CD8-positive, alpha-beta memory T cell (primary cell): ENCODE data around the gene LHFPL4. TPM values are rescaled to one million over a fixed set of nuclear protein-coding genes. Genes with fewer than 3 reads are reported as not detected.
"Not testable (repeated sequence)": the region's sequence is repeated elsewhere in the genome, so short reads cannot be mapped to it uniquely, and the experiment has no call there.

ENCODE experiments used
- CTCF ChIA-PET: fragments of 350-600 bp; sonication (Branson Sonifier 250); formaldehyde crosslinking; loops from one replicate; lab custom pipeline; 2021; ENCODE audit warnings: antibody characterized with exemption; lab: Charles Lee
- POLR2A ChIA-PET: fragments of 350-600 bp; sonication (Branson Sonifier 250); formaldehyde crosslinking; loops from one replicate; lab custom pipeline; 2021; ENCODE audit warnings: antibody characterized with exemption; lab: Charles Lee
- DNase-seq, 5 donors: peaks; one replicate each; pipeline versions ENCODE4 v3.0.0 to v3.0.0-alpha.2; 2020 to 2022; ENCODE audit warnings: mixed read lengths in 1 of 5
- H3K27ac ChIP-seq: one replicate; pipeline ENCODE4 v1.7.0; 2013; ENCODE audit warnings: low read depth, mild to moderate bottlenecking, low read length, moderate library complexity
- H3K27me3 ChIP-seq: 2 replicates; pipeline ENCODE4 v1.7.0; 2013; ENCODE audit warnings: low read length, mild to moderate bottlenecking; ENCODE audit not compliant: insufficient read depth, poor library complexity, severe bottlenecking
- H3K36me3 ChIP-seq: 2 replicates; pipeline ENCODE4 v1.7.0; 2013; ENCODE audit warnings: mild to moderate bottlenecking, low read length, moderate library complexity; ENCODE audit not compliant: insufficient read depth
- H3K4me1 ChIP-seq: 2 replicates; pipeline ENCODE4 v1.7.0; 2013; ENCODE audit warnings: mild to moderate bottlenecking, low read length, moderate library complexity; ENCODE audit not compliant: insufficient read depth
- H3K4me3 ChIP-seq: 2 replicates; pipeline ENCODE4 v1.7.0; 2013; ENCODE audit warnings: mild to moderate bottlenecking, low read length
- H3K9me3 ChIP-seq: 2 replicates; pipeline ENCODE4 v1.7.0; 2013; ENCODE audit warnings: mild to moderate bottlenecking, low read length
- H3K27ac Mint-ChIP-seq, 8 donors: one replicate each; pipeline ENCODE4 v1.8.0; 2020 to 2021; ENCODE audit warnings: mixed read lengths in 8 of 8, mild to moderate bottlenecking in 6 of 8, inconsistent platforms in 3 of 8, moderate library complexity in 3 of 8
- H3K27me3 Mint-ChIP-seq, 2 donors: one replicate each; pipeline ENCODE4 v1.8.0; 2020 to 2021; ENCODE audit warnings: mixed read lengths in 2 of 2, mild to moderate bottlenecking in 1 of 2, moderate library complexity in 1 of 2
- H3K36me3 Mint-ChIP-seq, 3 donors: one replicate each; pipeline ENCODE4 v1.8.0; 2020 to 2021; ENCODE audit warnings: mixed read lengths in 3 of 3, inconsistent platforms in 1 of 3, mild to moderate bottlenecking in 1 of 3
- H3K4me1 Mint-ChIP-seq, 3 donors: one replicate each; pipeline ENCODE4 v1.8.0; 2020 to 2021; ENCODE audit warnings: mixed read lengths in 3 of 3, inconsistent platforms in 1 of 3, mild to moderate bottlenecking in 1 of 3
- H3K4me3 Mint-ChIP-seq, 7 donors: one replicate each; pipeline ENCODE4 v1.8.0; 2020 to 2021; ENCODE audit warnings: mixed read lengths in 7 of 7, mild to moderate bottlenecking in 6 of 7, moderate library complexity in 4 of 7, inconsistent platforms in 2 of 7
- H3K9me3 Mint-ChIP-seq, 5 donors: one replicate each; pipeline ENCODE4 v1.8.0; 2020 to 2022; ENCODE audit warnings: mixed read lengths in 5 of 5, mild to moderate bottlenecking in 3 of 5, moderate library complexity in 2 of 5, inconsistent platforms in 1 of 5
- polyA plus RNA-seq: library from polyadenylated mRNA; unstranded; fragments of 300-500 nt; fragmentation: Illumina TruSeq; gene quantifications from one replicate; pipeline ENCODE4 v1.2.3, GENCODE V29; 2021
- total RNA-seq, 2 experiments: library from RNA; stranded (reverse); gene quantifications; one replicate each; pipeline ENCODE4 v1.2.3, GENCODE V29; 2021

The LHFPL4 gene
- total and polyA plus RNA-seq, 3 experiments from 2014 or later, result 0.05 TPM; not detected in 2

DNA sequence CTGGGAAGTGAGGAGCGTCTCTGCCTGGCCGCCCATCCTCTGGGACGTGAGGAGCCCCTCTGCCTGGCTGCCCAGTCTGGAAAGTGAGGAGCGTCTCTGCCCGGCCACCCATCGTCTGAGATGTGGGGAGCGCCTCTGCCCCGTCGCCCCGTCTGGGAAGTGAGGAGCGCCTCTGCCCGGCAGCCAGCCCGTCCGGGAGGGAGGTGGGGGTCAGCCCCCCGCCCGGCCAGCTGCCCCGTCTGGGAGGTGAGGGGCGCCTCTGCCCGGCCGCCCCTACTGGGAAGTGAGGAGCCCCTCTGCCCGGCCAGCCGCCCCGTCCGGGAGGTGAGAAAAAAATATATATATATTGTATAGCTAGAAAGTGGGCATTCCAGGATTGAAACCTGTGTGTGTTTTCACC, 6.4 kb upstream of the LHFPL4 start:
- H3K36me3 ChIP-seq, H3K4me1 ChIP-seq, CTCF ChIA-PET, H3K36me3 Mint-ChIP-seq, H3K9me3 ChIP-seq, H3K27ac Mint-ChIP-seq, H3K9me3 Mint-ChIP-seq, H3K4me3 Mint-ChIP-seq, H3K4me1 Mint-ChIP-seq, H3K4me3 ChIP-seq, H3K27me3 ChIP-seq, DNase-seq, POLR2A ChIA-PET, H3K27ac ChIP-seq: not testable (repeated sequence)
- peaks cover 10 to 25% of the 10 kb centered on the region in 2 donors for H3K27me3 Mint-ChIP-seq

DNA sequence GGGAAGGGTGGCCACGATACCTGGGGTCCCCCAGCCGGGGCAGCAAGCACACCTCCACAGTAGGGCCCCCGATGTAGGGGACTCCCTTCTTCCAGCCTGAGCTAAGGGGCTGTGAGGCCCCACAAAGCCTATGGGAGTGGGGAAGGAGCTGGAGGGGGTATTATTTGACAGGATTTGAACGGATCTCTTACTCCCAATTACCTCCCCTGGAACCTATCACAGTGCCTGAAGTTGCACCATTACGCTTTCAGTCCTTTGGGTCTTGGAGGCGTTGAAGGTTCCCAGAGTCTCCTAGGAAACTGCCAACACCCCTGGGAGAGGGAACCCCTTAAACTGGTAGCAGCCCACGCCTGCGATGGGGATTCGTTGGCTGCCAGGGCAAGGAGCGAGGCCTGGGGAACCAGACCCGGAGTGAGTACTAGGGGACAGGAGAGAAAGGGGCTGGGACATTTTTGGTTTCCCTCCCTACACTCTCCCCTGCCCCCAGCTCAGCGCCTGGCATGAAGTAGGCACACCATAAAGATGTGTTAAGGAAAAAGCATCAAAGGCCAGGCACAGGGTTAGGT, 409 bp upstream of the LHFPL4 start:
- peaks cover 16% of the 10 kb centered on the region for H3K27me3 ChIP-seq
- Mint-ChIP-seq H3K36me3 (peaks cover 0 to 2% (median 0%) of the 10 kb centered on the region in 3 donors), H3K9me3 (peaks cover 0 to 7% (median 3%) of the 10 kb centered on the region in 5 donors), H3K27ac (no peak overlapping the region), H3K4me1 (peaks cover 3 to 15% (median 5%) of the 10 kb centered on the region in 3 donors), H3K4me3 (no peak overlapping the region), H3K27me3 (peaks cover 40 to 50% of the 10 kb centered on the region in 2 donors)
- H3K36me3 ChIP-seq, result no peaks in the 10 kb centered on the region
- POLR2A ChIA-PET, result no interaction called here
- no peak overlapping the region for H3K27ac ChIP-seq
- CTCF ChIA-PET, result no interaction called here
- H3K4me3 ChIP-seq, result no peak overlapping the region
- no peaks in the 10 kb centered on the region for H3K4me1 ChIP-seq
- no peak for DNase-seq
- no peaks in the 10 kb centered on the region for H3K9me3 ChIP-seq

DNA sequence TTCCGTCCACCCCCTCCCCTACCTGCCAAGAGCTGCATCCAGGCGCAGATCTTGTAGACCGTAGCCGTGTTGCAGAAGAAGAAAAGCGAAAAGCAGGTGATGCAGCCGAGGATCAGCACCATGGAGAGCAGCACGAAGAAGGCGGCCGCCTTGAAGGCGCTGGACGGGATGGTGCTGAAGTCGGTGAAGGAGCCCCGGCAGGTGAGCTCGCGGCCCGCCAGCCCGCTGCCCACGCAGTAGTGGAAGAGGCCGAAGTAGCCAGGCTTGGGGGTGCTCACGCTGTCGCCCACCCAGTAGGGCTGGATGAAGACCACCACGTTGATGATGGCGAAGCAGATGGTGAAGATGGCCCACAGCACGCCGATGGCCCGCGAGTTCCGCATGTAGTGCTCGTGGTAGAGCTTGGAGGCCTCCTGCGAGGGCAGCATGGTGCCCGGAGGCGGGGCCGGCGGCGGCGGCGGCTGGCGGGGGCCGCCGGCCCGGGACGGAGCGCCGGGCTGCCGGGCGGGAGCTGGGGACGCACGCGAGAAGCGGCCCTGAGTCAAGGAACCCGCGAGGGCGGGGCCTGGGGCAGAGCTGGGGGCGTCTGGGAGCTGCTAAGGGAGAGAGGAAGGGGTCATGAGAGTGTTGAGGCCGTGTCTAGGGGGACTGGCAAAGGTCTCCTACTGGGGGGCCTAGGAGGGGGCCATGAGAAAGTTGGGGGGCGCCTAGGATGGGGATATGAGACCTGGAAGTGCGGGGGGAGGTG, 1.2 kb downstream of the LHFPL4 start:
- Mint-ChIP-seq H3K9me3 (peaks cover 0 to 5% (median 2%) of the 10 kb centered on the region in 5 donors), H3K4me1 (peaks cover 3 to 15% (median 5%) of the 10 kb centered on the region in 3 donors), H3K4me3 (peak overlapping the region in 1 of 7 donors; percentile 61), H3K36me3 (peaks cover 0 to 2% (median 0%) of the 10 kb centered on the region in 3 donors), H3K27ac (peak overlapping the region in 1 of 8 donors; percentile 35), H3K27me3 (peaks cover 51 to 64% of the 10 kb centered on the region in 2 donors)
- Histone ChIP-seq H3K27ac (no peak overlapping the region), H3K4me1 (no peaks in the 10 kb centered on the region), H3K4me3 (no peak overlapping the region), H3K27me3 (peaks cover 16% of the 10 kb centered on the region), H3K36me3 (no peaks in the 10 kb centered on the region), H3K9me3 (no peaks in the 10 kb centered on the region)
- POLR2A ChIA-PET, result no interaction called here
- DNase-seq, result peak in 2 of 5 donors; percentile 5 to 23
- CTCF ChIA-PET, result no interaction called here

DNA sequence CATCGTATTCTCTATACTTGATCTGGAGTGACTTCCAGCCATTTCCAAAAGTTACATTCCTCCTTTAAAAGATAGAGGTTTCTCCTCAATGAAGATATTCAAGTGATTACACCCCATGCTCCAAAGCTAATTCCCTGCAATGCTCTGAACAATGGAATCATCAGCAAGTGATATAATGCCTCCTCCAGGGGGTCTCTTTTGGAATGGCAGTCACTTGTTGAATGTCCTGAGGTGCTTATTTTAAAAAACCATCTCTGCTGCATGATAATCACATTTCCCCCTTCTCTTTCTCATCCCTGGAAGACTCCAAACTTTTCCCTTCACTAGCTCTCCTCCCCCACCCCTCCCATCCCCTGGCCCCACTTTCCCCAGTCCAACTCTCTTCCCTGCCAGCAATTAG, 2.6 kb downstream of the LHFPL4 start:
- Mint-ChIP-seq H3K4me1 (peaks cover 3 to 15% (median 5%) of the 10 kb centered on the region in 3 donors), H3K27me3 (peaks cover 59 to 72% of the 10 kb centered on the region in 2 donors), H3K4me3 (no peak overlapping the region), H3K36me3 (peaks cover 0 to 2% (median 0%) of the 10 kb centered on the region in 3 donors), H3K9me3 (peaks cover 0 to 5% (median 2%) of the 10 kb centered on the region in 5 donors), H3K27ac (no peak overlapping the region)
- ChIA-PET POLR2A (no interaction called here), CTCF (no interaction called here)
- no peaks in the 10 kb centered on the region for H3K36me3 ChIP-seq
- H3K27ac ChIP-seq, result no peak overlapping the region
- peaks cover 16% of the 10 kb centered on the region for H3K27me3 ChIP-seq
- DNase-seq, result no peak
- H3K9me3 ChIP-seq, result no peaks in the 10 kb centered on the region
- no peak overlapping the region for H3K4me3 ChIP-seq
- no peaks in the 10 kb centered on the region for H3K4me1 ChIP-seq

DNA sequence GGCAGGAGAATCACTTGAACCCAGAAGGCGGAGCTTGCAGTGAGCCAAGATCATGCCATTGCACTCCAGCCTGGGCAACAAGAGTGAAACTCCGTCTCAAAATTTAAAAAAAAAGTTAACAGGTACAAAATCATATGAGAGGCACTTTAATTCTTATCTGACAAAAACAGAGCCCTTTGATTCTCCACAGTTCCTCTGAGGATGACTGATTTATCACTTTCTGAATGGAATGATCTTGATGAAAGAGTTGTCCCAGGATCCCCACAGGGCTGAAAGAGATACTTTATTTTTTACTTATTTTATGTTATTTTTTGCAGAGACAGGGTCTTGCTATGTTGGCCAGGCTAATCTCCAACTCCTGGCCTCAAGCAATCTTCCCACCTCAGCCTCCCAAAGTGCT, 4.0 kb downstream of the LHFPL4 start:
- POLR2A ChIA-PET, result no interaction called here
- no peak overlapping the region for H3K4me3 ChIP-seq
- peaks cover 15% of the 10 kb centered on the region for H3K27me3 ChIP-seq
- Mint-ChIP-seq H3K4me1 (peaks cover 3 to 15% (median 5%) of the 10 kb centered on the region in 3 donors), H3K9me3 (peaks cover 0 to 5% (median 2%) of the 10 kb centered on the region in 5 donors), H3K36me3 (peaks cover 0 to 4% (median 0%) of the 10 kb centered on the region in 3 donors), H3K27me3 (peaks cover 54 to 66% of the 10 kb centered on the region in 2 donors), H3K4me3 (no peak overlapping the region), H3K27ac (no peak overlapping the region)
- no peaks in the 10 kb centered on the region for H3K4me1 ChIP-seq
- CTCF ChIA-PET, result no interaction called here
- DNase-seq, result no peak
- no peaks in the 10 kb centered on the region for H3K36me3 ChIP-seq
- no peak overlapping the region for H3K27ac ChIP-seq
- H3K9me3 ChIP-seq, result no peaks in the 10 kb centered on the region

DNA sequence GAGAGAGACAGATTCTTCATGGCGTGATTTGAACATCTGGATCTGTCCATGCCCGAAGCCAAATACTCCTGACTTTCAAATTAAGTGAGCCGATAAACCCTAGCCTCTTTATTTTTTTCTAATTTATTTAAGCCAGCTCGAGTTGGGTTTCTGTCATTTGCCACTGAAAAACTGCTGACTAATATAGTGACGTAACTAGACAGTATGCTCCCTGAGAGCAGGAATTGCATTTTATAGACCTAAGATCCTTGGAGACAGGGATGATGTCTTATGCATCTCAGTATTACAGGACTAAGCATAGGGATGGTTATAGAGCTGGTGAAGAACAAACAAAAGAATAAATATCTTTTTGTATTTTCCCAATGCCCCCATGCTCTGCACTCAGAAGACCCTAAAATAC, 4.6 kb downstream of the LHFPL4 start:
- ChIA-PET CTCF (no interaction called here), POLR2A (no interaction called here)
- Histone ChIP-seq H3K9me3 (no peaks in the 10 kb centered on the region), H3K4me1 (no peaks in the 10 kb centered on the region), H3K4me3 (no peak overlapping the region), H3K27me3 (peaks cover 13% of the 10 kb centered on the region), H3K36me3 (no peaks in the 10 kb centered on the region), H3K27ac (no peak overlapping the region)
- no peak for DNase-seq
- Mint-ChIP-seq H3K36me3 (peaks cover 0 to 4% (median 0%) of the 10 kb centered on the region in 3 donors), H3K4me3 (no peak overlapping the region), H3K4me1 (peaks cover 3 to 15% (median 5%) of the 10 kb centered on the region in 3 donors), H3K27me3 (peaks cover 51 to 66% of the 10 kb centered on the region in 2 donors), H3K27ac (no peak overlapping the region), H3K9me3 (peaks cover 0 to 5% (median 2%) of the 10 kb centered on the region in 5 donors)

DNA sequence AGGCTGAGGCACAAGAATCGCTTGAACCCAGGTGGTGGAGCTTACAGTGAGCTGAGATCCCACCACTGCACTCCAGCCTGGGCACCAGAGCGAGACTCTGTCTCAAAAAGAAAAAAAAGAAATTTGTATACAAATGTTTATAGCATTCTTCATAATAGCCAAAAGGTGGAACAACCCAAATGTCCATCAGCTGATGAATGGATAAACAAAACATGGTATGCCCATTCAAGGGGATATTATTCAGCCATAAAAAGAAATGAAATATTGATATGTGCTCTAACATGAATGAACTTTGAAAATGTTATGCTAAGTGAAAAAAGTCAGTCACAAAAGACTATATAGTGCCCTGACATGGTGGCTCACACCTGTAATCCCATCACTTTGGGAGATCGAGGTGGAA, 11.4 kb downstream of the LHFPL4 start:
- Mint-ChIP-seq H3K4me1 (no peaks in the 10 kb centered on the region), H3K9me3 (peaks cover 0 to 2% (median 0%) of the 10 kb centered on the region in 5 donors), H3K4me3 (no peak overlapping the region), H3K27ac (no peak overlapping the region), H3K27me3 (peaks cover 17 to 25% of the 10 kb centered on the region in 2 donors), H3K36me3 (peaks cover 0 to 2% (median 0%) of the 10 kb centered on the region in 3 donors)
- DNase-seq, result no peak
- ChIA-PET POLR2A (no interaction called here), CTCF (no interaction called here)
- no peaks in the 10 kb centered on the region for H3K4me1 ChIP-seq
- no peak overlapping the region for H3K27ac ChIP-seq
- no peaks in the 10 kb centered on the region for H3K36me3 ChIP-seq
- no peaks in the 10 kb centered on the region for H3K9me3 ChIP-seq
- no peaks in the 10 kb centered on the region for H3K27me3 ChIP-seq
- H3K4me3 ChIP-seq, result no peak overlapping the region

DNA sequence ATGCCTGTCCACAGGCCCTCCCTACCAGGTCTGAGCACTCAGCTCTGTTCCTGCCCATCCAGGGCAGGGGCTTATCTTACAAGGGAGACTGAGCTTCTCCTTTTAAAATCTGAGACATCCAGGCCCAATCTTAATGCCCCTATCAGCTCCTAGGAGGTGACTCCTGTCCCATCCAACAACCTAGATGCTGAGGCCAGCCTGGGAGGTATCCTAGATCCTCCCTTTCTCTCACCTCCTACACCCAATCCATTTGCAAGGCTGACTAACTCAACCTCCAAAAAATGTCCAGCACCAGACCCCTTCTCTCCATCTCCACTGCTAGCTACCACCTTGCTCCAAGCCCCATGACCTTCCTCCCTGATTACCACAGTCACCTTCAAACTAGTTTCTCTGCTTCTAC, 17.4 kb downstream of the LHFPL4 start:
- peaks cover 12 to 28% of the 10 kb centered on the region in 2 donors for H3K27me3 Mint-ChIP-seq

More for the DNA sequence above, 17.4 kb downstream of the LHFPL4 start:
- H3K27ac ChIP-seq, result no peak overlapping the region
- no peaks in the 10 kb centered on the region for H3K27me3 ChIP-seq
- no peaks in the 10 kb centered on the region for H3K36me3 Mint-ChIP-seq
- H3K4me3 ChIP-seq, result no peak overlapping the region
- H3K4me1 ChIP-seq, result no peaks in the 10 kb centered on the region
- no peak overlapping the region for H3K4me3 Mint-ChIP-seq
- no peaks in the 10 kb centered on the region for H3K36me3 ChIP-seq
- peaks cover 0 to 2% (median 0%) of the 10 kb centered on the region in 5 donors for H3K9me3 Mint-ChIP-seq
- ChIA-PET CTCF (no interaction called here), POLR2A (no interaction called here)
- H3K4me1 Mint-ChIP-seq, result no peaks in the 10 kb centered on the region
- no peaks in the 10 kb centered on the region for H3K9me3 ChIP-seq
- H3K27ac Mint-ChIP-seq, result no peak overlapping the region
- no peak for DNase-seq
